Ovary (tissue), 3 donors: ENCODE results near the gene KRTAP26-1.

Experiments
- CTCF ChIP-seq, 3 donors: fragments of 450-650 bp in 2 of 3; fragments of 200-600 bp in 1 of 3; IDR thresholded peaks; one replicate each; pipeline versions ENCODE4 v1.5.1 to v1.8.0; 2016 to 2022; ENCODE audit warnings: antibody characterized with exemption in 3 of 3, mild to moderate bottlenecking in 1 of 3
- EP300 ChIP-seq: sonication (generic); formaldehyde crosslinking; IDR thresholded peaks from one replicate; pipeline ENCODE4 v1.6.1; 2017; ENCODE audit warnings: antibody characterized with exemption
- donor health status: DM: no; HTN: no; CAD: no.

GRCh38 chr21:30337276-30337744, 17.2 kb upstream of the KRTAP26-1 start, which contains the start of gene KRTAP27-1:
- TF ChIP-seq CTCF (IDR thresholded peaks at IDR 0.05) (no peak), EP300 (no peak)
